Activated CD8-positive, alpha-beta memory T cell treated with anti-CD3 and anti-CD28 coated beads, Interleukin-2, amount 50 U/mL, for 24 hours (primary cell): ENCODE measurements around the gene CCPG1.

Experiments used
- DNase-seq: peaks from one replicate; pipeline ENCODE4 v3.0.0-alpha.2; 2020; ENCODE audit errors: extremely low read depth

CCPG1 gene

GRCh38 chr15:55381595-55381994, 26.6 kb downstream of the CCPG1 start:
- DNase-seq, result no peak

- DNase-seq, result no peak
These were observed 29.1 kb downstream of the CCPG1 start for GRCh38 chr15:55379095-55379494.

- no peak for DNase-seq
These were observed 35.3 kb downstream of the CCPG1 start for GRCh38 chr15:55372701-55373440.

- no peak for DNase-seq
These were observed 41.2 kb downstream of the CCPG1 start for GRCh38 chr15:55366981-55367380.

- DNase-seq, result no peak
These were observed 45.5 kb downstream of the CCPG1 start for GRCh38 chr15:55362641-55363040.

DNA sequence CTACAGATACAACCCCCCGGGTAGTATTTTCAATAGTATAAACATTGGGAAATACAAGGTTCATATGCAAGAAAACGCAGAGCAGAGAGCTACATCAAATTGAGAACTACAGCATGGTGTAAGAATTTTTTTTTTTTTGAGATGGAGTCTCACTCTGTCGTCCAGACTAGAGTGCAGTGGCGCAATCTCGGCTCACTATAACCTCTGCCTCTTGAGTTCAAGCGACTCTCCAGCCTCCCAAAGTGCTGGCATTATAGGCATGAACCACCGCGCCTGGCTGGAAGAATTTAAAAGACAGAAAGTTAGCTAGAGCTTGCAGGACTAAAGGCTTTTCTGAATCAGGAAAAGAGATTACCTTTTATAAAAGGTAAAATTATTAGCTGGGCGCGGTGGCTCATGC, 47.1 kb downstream of the CCPG1 start:
- DNase-seq, result no peak

DNA sequence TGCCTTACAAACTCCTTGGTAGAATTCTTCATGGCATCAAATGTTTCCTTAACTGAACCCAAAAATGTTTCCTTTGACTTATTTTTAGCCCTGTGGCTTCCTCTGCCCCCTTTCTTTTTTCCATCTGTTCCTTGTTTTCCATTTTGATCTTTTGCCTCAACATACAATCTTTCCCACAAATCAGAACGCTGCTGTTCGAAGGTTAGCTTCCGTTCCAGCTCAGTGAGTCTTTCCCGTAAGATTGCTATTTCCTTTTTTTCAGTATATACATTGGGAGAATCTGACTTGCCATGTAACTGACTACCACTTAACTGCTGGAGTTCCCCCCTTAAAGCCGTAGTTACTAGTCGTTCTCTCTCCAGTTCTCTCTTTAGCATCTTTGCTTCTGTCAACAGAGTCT, 47.9 kb downstream of the CCPG1 start:
- DNase-seq, result no peak

- no peak for DNase-seq
These were observed 49.7 kb downstream of the CCPG1 start for GRCh38 chr15:55358471-55358870.

DNA sequence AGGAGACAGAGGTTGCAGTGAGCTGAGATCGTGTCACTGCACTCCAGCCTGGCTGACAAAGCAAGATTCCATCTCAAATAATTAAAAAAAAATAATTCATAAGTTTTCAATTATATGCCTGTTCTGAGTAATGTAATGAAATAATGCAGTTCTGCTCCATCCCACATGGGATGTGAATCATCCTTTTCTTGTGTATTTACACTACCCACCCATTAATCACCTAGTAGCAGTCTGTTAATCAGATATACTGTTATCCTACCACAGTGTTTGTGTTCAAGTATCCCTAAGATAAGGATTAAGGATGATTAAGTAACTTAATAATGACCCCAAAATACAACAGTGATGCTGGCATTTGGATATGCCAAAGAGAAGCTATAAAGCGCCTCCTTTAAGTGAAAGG, 50.4 kb downstream of the CCPG1 start:
- DNase-seq, result no peak

GRCh38 chr15:55356985-55357585, 51.1 kb downstream of the CCPG1 start:
- no peak for DNase-seq

GRCh38 chr15:55353025-55353424, 55.1 kb downstream of the CCPG1 start:
- no peak for DNase-seq

- no peak for DNase-seq
These were observed 58.9 kb downstream of the CCPG1 start for GRCh38 chr15:55349282-55349681.

DNA sequence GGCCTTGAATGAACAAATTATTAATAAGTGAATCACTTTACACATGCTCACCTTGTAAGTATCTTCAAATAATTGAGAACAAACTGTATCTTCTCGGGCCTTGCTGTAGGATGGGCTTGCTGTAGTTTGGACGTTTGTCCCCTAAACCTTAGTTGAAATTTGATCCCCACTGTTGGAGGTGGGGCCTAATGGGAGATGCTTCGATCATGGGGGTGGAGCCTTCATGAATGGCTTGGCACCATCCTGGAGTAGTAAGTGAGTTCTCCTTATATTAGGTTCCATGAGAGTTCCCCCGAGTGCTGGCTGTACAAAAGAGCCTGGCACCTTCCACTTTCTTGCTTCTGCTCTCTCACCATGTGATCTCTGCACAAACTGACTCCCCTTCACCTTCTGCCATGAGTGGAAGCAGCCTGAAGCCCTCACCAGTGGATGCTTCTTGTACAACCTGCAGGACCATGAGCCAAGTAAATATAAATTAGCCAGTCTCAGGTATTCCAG, 59.8 kb downstream of the CCPG1 start:
- DNase-seq, result no peak

DNA sequence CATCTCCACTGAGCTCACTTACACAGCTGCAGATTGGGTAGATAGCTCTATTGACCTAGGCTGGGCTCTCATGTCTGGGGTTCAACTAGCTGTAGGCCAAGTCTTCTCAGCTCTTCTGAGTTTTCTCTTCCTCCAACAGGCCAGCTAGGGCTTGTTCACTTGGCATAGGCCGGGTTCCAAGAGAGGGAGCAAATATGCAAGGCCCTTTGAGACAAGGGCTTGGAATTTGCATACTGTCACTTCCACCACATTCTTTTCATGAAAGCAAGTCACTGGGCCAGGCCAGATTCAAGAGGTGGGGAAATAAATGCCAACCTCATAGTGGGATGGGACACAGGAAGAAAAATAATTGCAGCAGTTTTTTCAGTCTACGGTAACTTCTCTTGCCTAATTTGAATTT, 64.0 kb downstream of the CCPG1 start:
- no peak for DNase-seq

- DNase-seq, result no peak
These were observed 65.0 kb downstream of the CCPG1 start for GRCh38 chr15:55343168-55343567.

- DNase-seq, result no peak
These were observed 71.0 kb downstream of the CCPG1 start for GRCh38 chr15:55337160-55337559.

GRCh38 chr15:55334997-55335396, 73.2 kb downstream of the CCPG1 start:
- DNase-seq, result no peak

DNA sequence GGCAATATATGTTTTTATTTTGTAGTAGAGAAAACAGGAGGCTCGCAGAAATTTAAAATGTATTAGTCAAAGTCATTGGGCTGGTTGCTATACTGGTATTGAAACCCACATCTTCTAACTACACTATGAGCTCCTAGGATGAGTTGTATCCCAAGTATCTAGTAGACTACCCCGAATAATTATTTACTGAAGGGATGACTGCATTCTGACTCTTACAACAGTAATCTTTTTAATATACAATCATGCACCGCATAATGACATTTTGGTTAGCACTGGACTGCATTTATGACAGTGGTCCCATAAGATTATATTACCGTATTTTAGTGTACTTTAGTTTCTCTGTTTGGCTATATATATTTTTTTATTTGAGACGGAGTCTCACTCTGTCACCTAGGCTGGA, 73.8 kb downstream of the CCPG1 start:
- DNase-seq, result no peak

DNA sequence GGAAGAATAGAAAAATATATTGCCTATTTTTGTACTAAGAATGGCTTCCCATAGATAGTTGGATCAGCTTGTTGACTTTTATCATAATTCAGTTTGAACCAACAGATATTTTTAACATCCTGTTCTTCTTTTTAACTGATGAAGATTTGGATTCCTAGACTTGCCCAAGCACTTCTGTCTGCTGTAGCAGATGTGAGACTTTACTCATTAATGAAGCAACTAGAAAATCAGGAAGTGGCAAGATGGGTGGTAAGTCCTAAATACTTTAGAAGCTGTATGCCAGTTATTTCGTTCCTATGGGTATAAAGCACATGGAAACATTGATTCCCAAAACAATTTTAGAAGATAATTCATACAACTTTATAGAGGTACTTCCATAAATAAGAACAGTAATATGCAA, 80.8 kb downstream of the CCPG1 start:
- no peak for DNase-seq

DNA sequence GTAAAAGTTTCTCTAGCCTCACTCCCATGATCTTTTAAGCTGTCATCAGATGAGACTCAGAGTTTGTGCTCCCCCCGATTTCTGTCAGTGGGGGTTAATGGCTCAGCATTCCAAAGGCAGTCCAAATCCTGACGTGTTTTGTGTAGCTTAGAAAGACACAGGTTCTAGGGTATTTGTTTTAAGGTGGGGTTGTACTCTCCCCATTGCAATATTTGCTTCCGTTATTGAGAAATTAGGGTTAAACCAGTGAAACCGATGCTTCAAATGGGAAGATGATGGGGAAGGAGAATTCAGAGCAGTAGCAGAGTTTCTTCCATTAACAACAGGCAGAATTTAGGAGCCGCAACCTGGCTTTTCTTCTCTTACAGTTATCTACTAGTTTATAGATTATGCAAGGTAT, 85.7 kb downstream of the CCPG1 start:
- DNase-seq, result no peak

- DNase-seq, result no peak
These were observed 87.2 kb downstream of the CCPG1 start for GRCh38 chr15:55320963-55321362.

DNA sequence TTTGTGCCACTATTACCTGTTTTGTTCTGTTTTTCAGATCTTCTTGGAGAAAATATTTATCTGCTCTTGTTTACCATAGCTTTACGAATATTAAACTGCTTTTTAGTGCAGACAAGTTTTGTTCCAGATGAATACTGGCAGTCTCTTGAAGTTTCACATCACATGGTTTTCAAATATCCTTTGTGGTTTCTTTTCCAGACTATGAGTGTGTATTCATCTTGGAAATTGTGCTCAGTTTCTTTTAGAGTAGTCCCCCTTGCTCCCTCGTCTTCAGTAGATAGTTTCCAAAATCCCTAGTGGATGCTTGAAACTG, 88.0 kb downstream of the CCPG1 start:
- no peak for DNase-seq

- no peak for DNase-seq
These were observed 88.5 kb downstream of the CCPG1 start for GRCh38 chr15:55319537-55320237.
